Cardiac fibroblast (primary cell): ENCODE data around the gene CYP4F3.
"Not testable (repeated sequence)": the region's sequence is repeated elsewhere in the genome, so short reads cannot be mapped to it uniquely, and the experiment has no call there.

Source experiments
- DNase-seq, 2 donors: peaks; one replicate each; pipeline versions ENCODE4 v3.0.0 to v3.0.0-alpha.2; 2010; ENCODE audit warnings: low read depth in 2 of 2
- H3K4me3 ChIP-seq, 2 donors: replicated peaks in 1 of 2; 1 replicate in 1 of 2; 2 replicates in 1 of 2; pipeline ENCODE4 v1.5.1; 2011; ENCODE audit warnings: low read depth in 2 of 2, low read length in 2 of 2, mild to moderate bottlenecking in 2 of 2, moderate library complexity in 1 of 2
- CTCF ChIP-seq: IDR thresholded peaks from one replicate; pipeline ENCODE4 v1.5.1; 2011; ENCODE audit warnings: low read depth, mild to moderate bottlenecking, low read length, inconsistent platforms

CYP4F3 gene

GRCh38 chr19:15679089-15679488, 38.4 kb downstream of the CYP4F3 start:
- DNase-seq, result no peak
- H3K4me3 ChIP-seq, result no peak overlapping the region
- TF ChIP-seq CTCF, result no peak

DNA sequence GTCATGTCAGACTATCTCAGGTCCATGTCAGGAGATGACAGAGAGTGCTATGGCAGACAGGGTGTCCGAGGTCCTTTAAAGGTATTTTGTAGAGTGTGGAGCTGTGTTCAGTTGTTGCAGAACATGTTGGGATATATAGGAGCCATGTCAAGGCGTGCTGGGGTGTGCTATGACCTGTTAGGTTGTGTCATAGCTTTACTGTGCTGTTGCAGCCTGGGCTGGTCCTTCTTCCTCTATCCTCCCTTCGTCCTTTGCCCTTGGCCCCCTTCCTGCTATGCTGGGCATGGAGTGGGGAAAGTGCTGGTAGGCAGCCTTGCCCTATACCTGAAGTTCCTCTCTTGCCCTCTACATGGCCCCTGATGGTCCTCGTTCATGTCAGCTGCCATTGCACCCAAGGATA, 39.2 kb downstream of the CYP4F3 start:
- not testable (repeated sequence) for DNase-seq, H3K4me3 ChIP-seq

GRCh38 chr19:15680478-15681322, 40.0 kb downstream of the CYP4F3 start:
- no peak for DNase-seq
- H3K4me3 ChIP-seq, result no peak overlapping the region
- no peak for TF ChIP-seq CTCF

DNA sequence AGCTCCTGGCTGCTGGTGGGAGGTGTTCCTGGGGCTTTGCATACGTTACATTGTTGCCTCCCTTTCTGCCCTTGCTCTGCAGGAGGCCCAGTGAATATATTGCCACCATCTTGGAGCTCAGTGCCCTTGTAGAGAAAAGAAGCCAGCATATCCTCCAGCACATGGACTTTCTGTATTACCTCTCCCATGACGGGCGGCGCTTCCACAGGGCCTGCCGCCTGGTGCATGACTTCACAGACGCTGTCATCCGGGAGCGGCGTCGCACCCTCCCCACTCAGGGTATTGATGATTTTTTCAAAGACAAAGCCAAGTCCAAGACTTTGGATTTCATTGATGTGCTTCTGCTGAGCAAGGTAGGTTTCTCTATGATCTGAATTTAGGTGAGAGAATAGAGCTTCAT, 42.7 kb downstream of the CYP4F3 start:
- TF ChIP-seq CTCF, result no peak
- DNase-seq, result no peak
- no peak overlapping the region for H3K4me3 ChIP-seq

GRCh38 chr19:15684828-15685227, 44.1 kb downstream of the CYP4F3 start:
- no peak for TF ChIP-seq CTCF
- no peak for DNase-seq
- no peak overlapping the region for H3K4me3 ChIP-seq

DNA sequence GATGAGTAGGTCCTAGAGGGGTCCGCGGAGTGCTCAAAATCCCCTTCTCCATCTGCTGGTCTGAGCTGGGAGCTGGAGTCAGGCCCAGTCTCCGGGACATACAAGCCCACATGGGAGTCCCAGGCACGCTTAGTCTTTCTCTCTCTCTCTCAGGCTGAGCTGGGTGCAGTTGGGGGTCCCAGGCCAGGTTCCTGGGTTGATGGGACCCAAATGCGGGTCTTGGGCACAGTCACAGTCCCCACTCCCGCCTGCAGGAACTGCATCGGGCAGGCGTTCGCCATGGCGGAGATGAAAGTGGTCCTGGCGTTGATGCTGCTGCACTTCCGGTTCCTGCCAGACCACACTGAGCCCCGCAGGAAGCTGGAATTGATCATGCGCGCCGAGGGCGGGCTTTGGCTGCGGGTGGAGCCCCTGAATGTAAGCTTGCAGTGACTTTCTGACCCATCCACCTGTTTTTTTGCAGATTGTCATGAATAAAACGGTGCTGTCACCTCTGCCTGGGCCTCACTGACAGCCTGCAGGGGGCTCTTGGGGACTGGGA, 56.0 kb downstream of the CYP4F3 start:
- no peak for TF ChIP-seq CTCF
- no peak overlapping the region for H3K4me3 ChIP-seq
- no peak for DNase-seq

- no peak overlapping the region for H3K4me3 ChIP-seq
- no peak for TF ChIP-seq CTCF
These were observed 61.2 kb downstream of the CYP4F3 start for GRCh38 chr19:15701757-15702533.

More at GRCh38 chr19:15701757-15702533, 61.2 kb downstream of the CYP4F3 start:
- DNase-seq, result no peak
